Fibroblast of pulmonary artery (primary cell): ENCODE data around the gene PLXDC1.
"Not testable (repeated sequence)": the region's sequence is repeated elsewhere in the genome, so short reads cannot be mapped to it uniquely, and the experiment has no call there.

ENCODE experiments used
- DNase-seq: peaks from one replicate; pipeline ENCODE4 v3.0.0-alpha.2; 2010; ENCODE audit warnings: low read depth
- H3K4me3 ChIP-seq: replicated peaks from 2 replicates; pipeline ENCODE4 v1.5.1; 2011; ENCODE audit warnings: low read depth, mild to moderate bottlenecking, control low read depth, low read length, moderate library complexity
- TF ChIP-seq, protein P1 (sequence below): IDR thresholded peaks from 2 replicates; pipeline ENCODE4 v1.5.1; 2011; ENCODE audit warnings: mild to moderate bottlenecking, control low read depth, low read length, inconsistent platforms; ENCODE audit errors: missing control alignments

The PLXDC1 gene

DNA sequence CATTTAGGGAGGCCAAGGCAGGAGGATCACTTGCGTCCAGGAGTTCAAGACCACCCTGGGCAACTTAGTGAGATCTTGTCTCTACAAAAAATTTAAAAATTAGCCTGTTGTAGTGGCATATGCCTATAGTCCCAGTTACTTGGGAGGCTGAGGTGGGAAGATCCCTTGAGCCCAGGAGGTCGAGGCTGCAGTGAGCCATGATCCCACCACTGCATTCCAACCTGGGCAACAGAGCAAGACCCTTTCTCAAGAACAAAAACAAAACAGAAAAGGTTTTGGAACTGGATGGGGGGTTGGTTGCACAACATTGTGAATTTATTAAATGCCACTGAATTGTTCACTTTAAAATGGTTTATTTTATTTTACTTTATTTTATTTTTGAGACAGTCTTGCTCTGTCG is 21.2 kb downstream of the PLXDC1 start:
- H3K4me3 ChIP-seq = no peak overlapping the region
- no peak for DNase-seq
- TF ChIP-seq, protein P1, sequence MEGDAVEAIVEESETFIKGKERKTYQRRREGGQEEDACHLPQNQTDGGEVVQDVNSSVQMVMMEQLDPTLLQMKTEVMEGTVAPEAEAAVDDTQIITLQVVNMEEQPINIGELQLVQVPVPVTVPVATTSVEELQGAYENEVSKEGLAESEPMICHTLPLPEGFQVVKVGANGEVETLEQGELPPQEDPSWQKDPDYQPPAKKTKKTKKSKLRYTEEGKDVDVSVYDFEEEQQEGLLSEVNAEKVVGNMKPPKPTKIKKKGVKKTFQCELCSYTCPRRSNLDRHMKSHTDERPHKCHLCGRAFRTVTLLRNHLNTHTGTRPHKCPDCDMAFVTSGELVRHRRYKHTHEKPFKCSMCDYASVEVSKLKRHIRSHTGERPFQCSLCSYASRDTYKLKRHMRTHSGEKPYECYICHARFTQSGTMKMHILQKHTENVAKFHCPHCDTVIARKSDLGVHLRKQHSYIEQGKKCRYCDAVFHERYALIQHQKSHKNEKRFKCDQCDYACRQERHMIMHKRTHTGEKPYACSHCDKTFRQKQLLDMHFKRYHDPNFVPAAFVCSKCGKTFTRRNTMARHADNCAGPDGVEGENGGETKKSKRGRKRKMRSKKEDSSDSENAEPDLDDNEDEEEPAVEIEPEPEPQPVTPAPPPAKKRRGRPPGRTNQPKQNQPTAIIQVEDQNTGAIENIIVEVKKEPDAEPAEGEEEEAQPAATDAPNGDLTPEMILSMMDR = no peak

DNA sequence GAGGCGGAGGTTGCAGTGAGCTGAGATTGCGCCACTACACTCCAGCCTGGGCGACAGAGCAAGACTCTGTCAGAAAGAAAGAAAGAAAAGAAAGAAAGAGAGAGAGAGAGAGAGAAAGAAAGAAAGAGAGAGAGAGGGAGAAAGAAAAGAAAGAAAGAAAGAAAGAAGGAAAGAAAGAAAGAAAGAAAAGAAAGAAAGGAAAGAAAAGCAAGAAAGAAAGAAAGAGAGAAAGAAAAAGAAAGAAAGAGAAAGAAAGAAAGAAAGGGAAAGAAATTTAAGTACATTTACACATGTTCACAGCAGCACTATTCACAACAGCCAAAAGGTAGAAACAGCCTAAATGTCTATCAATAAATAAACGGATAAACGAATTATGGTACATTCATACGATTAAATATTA is 21.9 kb downstream of the PLXDC1 start:
- not testable (repeated sequence) for DNase-seq, H3K4me3 ChIP-seq

DNA sequence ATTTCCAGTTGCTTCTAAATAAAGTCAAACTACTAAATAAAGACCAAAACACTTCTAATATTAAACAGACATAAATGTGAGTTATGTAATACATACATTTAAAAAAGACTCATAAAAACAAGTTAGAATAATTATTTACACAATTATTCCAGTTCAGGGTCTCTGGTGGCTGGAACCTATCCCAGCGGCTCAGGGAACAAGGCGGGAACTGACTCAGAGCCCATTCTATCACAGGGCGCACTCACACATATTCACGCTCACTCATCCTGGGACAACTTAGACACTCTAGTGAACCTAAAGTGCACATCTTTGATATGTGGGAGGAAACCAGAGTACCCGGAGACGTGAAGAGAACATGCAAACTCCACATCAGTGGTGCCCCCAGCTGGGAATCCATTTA is 25.0 kb downstream of the PLXDC1 start:
- H3K4me3 ChIP-seq = no peak overlapping the region
- TF ChIP-seq, protein P1 = no peak
- no peak for DNase-seq

DNA sequence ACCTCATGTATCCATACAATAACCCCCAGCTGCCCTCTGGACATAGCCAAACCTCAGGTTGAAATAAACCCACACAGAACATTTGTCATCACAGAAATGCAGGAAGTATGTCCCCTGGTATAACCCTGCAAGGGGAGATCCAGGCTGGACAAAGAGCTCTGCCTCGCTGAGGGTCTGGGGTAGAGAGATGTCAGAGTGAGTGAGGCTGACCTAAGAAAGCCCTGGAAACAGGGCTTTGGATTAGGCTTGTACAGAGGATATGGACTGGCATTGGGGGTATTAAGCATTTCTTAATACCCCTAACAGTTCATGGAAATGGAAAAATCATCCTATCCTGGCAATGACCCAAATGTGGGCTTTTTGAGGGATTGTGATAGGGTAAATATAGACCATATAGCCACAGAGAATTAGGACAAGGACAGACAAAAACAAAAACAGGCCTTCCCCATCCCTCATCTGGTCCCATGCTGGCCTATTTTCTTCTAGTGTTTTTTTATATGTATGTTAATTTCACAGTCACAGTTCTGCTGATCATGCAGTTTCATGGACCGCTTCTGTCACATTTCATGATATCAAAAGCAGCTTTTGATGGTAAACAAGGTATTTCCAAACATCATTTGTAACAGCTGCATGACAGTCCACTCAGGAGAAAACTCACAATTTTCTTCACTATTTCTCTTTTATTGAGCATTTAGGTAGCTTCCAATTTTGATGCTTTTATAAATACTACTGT is 26.1 kb downstream of the PLXDC1 start:
- TF ChIP-seq, protein P1 = no peak
- H3K4me3 ChIP-seq = no peak overlapping the region
- DNase-seq = no peak

DNA sequence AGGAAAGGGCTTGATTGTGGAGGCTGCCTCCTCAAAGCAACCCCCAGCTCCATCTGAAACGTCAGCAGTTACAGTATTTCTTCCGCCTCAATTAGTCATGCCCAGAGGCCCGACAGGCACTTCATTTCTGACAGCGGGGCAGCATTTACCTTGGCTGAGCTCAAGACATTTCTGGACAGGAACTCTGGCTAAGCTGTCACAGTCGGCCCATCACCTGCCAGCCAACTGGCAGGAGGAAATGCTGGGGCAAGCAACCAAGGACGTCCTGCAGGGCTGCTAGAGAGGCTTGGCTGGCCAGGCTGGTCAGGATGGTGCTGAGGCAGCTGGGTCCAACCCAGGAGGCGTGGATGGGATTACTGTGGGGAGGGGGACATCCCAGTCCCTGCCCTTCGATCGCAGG is 27.8 kb downstream of the PLXDC1 start:
- H3K4me3 ChIP-seq = no peak overlapping the region
- no peak for DNase-seq
- TF ChIP-seq, protein P1 = no peak

DNA sequence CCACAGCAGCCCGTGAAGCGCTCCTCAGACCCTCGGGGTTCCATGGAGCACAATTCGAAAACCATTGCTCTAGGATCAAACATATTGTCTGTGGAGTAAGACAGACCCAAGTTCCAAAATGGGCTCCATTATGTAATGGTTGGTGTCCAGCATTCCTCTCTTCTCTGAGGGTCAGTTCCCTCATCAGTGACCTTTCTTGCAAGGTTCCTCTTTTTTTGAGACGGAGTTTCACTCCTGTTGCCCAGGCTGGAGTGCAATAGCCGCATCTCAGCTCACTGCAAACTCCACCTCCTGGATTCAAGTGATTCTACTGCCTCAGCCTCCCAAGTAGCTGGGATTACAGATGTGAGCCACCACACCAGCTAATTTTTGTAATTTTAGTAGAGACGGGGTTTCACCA is 28.4 kb downstream of the PLXDC1 start:
- no peak for DNase-seq
- TF ChIP-seq, protein P1 = no peak
- no peak overlapping the region for H3K4me3 ChIP-seq

DNA sequence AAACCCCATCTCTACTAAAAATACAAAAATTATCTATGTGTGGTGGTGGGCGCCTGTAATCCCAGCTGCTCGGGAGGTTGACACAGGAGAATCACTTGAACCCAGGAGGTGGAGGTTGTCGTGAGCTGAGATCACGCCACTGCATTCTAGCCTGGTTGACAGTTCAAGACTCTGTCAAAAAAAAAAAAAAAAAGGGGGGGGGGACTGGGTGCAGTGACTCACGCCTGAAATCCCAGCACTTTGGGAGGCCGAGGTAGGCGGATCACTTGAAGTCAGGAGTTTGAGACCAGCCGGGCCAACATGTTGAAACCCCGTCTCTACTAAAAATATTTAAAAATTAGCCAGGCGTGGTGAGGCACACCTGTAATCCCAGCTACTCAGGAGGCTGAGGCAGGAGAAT is 29.5 kb downstream of the PLXDC1 start:
- not testable (repeated sequence) for H3K4me3 ChIP-seq, DNase-seq

DNA sequence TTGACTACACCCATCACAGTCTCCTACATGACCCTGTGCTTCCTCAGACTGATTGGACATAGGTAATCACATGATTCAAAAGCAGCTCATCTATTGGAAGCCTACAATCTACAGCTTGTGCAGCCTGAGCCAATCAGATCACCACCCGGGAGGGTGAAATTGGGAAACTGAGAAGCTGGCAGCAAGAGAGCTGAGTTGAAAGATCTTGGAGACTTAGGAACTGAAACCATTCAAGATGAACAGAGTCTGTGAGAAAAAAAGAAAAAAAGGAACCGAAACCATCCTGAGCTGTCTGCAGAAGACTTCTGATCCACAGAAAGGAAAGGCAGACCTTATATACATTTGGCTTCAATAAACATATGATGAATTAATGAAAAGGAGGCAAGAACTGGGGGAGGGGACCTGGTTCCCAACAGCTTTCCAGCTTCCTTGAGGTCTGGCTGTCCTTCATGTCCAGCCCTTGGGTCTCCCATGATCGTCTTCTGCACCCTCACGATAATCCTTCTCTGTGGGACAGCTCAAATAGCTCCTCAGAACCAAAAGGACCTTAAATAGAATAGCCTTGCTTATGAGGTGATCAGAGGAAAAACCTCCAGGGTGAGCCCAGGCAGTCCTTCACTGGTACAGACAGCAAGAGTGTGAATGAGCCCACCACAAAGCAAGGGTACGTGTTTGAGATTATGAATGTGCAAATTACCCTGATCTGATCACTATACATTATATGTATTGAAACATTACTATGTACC is 32.6 kb downstream of the PLXDC1 start:
- DNase-seq = no peak
- TF ChIP-seq, protein P1 = no peak
- no peak overlapping the region for H3K4me3 ChIP-seq
